Endometrial microvascular endothelial cells (primary cell): Measurements from ENCODE around the gene SEC22C. TPM values are rescaled to one million over a fixed set of nuclear protein-coding genes. Genes with fewer than 3 reads are reported as not detected.

Source experiments
- in situ Hi-C: cut with HindIII; loops from 2 replicates; pipeline ENCODE4 v1.10.0; 2017; ENCODE audit warnings: low sequenced_read_pairs, low pct_unique_long_range_greater_than_20kb; ENCODE audit errors: inconsistent ontology term
- total RNA-seq: library from RNA; depleted of rRNA; stranded (reverse); fragments of >200 nt; gene quantifications from one replicate; pipeline ENCODE4 v1.2.3, GENCODE V29; 2015; ENCODE audit errors: inconsistent ontology term

SEC22C gene
- total RNA-seq, 1 donor from 2014 or later, result 123 TPM

DNA sequence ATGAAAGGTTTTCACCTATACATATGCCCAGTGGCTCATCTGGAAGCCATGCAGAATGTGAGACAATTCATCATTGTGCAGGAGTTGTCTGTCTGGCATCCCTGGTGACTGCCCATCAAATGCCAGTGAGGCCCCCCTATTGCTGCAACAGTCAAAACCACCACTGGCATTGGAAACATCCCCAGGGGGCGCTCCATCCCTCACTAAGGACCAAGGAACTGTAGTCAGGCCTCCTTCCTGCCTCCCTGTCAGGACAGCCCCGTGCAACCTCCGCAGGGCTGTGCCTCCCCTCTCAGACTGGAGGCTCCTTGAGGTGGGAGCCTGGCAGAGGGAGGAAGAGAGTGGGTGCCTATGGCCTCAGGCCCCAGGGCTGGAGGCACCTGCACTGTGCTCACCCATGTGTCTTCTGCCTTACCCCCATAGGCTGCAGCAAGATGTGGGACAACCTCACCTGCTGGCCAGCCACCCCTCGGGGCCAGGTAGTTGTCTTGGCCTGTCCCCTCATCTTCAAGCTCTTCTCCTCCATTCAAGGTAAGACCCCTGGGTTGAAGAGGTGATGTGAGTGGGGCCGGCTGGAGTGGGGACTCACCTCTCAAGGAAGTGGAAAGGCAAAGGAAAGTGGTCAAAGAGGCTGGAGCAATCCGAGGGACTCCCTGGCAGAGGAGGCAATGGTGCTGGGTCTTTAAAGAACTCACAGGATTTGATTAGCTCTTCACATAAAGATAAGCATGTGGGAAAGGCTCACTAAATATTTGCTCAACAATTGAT lies 62.8 kb downstream of the SEC22C start:
- in situ Hi-C loops, result no loop called here

DNA sequence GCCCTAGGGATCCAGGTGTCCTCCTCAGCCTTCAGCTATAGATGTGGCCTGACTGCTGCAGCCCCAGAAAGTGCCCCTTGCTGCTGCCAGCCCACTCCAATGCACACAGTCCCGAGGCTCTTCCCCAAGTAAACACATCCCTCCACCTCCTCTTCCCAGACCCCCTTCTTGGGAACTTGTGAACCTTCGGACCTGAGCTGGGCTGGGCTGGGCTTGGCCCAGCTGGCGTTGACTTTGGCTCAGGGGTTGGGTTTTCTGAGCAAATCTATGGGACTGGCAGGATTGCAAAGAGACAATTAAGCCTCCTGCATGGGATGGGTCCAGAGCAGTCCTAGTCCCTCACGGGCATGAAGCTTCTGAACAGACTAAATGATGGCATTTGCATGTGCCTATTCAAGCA lies 64.7 kb downstream of the SEC22C start:
- in situ Hi-C loops, result no loop called here

DNA sequence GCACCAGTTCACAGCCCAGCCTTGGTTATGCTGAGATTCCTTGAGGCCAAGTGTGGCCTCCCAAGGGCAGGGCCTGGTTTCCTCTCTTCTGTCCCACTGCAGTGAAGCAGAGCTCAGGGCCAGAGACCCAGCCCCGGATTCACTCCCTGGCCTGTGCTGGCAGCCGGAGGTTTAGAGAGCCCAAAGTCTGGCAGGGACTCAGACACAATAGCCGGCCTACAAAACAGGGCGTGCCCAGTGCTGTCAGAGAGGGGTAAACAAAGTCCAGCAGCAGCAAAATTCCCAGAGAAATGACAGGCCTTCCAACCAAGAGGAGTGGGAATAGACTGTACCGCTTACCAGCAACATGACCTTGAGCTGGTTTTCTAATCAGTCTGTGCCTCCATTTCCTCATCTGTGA lies 65.3 kb downstream of the SEC22C start:
- in situ Hi-C loops, result no loop called here

DNA sequence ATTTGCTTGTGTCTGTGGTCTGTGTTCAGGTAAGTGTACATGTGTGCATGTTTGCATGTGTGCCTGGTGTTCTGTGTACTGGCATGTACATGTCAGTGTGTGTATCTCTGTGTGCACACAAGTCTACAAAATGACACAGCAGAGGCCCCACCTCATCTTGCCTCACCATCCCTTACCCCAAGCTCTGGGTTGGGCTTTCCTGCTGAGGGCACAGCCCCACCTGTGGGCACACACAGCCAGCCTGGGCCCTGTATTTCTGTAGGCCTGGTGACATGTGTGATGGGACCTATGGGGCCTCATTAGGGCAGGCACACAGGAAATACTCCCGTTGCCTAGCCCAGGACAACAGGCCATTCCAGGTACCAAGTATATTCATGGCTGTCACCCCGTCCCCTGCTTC lies 65.8 kb downstream of the SEC22C start:
- in situ Hi-C loops, result no loop called here

- in situ Hi-C loops, result no loop called here
These were observed 66.3 kb downstream of the SEC22C start for GRCh38 chr3:42515391-42515916.

DNA sequence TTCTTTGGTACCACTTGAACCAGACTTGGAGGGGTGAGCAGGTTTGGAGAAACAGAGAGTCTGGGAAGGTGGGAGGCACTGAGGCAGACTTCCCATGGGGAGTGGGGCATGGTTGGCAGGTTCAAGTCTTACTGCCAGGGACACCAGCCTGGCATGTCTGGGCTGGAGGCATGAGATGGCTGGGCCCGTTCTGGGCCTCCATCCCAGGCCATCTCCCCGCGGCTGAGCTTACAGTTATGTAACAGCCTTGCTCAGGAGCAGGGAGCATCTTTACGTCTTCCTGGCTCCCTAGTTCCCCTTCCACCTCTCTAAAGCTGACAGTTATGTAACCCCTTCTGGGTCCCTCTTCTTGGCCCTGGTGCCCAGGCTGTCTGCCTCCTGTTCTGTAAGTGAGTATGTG lies 66.9 kb downstream of the SEC22C start:
- in situ Hi-C loops, result no loop called here

GRCh38 chr3:42513521-42513920 lies 68.2 kb downstream of the SEC22C start:
- in situ Hi-C loops, result no loop called here

DNA sequence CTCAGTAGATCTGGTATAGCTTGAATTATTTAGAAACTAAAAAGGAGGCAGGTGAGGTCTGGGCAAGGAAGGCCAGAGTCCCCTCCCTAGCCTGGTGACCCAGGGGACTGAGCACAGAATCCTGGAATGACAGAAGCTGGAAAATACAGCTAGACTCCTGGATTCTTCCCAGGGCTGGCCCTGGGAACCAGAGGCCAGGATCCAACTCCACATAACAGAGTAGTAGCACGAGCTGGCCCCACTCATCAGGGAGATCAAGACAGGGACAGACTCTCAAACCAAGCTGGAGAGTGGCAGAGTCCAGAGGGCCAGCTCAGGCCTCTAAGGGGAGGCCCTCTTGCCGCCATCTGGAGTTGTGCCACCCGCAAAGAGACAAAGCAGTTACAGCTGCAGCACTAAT lies 68.6 kb downstream of the SEC22C start:
- in situ Hi-C loops, result no loop called here

DNA sequence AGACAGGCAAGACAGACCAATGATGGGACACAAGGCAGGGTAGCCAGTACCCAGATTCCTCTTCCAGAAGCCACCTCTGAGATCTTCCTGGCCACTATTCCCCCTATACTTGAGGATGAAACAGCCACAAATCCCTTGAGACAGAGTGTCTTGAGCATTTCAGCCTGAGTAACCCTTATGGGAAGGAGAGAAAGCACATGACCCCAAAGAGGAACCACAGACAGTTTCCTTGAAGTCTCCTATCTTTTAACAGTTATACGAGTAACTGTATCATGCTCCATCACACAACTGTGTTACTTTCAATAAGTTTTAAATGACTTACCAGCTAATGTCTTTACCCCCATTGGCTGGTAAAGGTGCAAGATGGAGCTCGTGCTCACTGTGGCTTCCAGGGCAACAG lies 70.0 kb downstream of the SEC22C start:
- in situ Hi-C loops, result no loop called here

DNA sequence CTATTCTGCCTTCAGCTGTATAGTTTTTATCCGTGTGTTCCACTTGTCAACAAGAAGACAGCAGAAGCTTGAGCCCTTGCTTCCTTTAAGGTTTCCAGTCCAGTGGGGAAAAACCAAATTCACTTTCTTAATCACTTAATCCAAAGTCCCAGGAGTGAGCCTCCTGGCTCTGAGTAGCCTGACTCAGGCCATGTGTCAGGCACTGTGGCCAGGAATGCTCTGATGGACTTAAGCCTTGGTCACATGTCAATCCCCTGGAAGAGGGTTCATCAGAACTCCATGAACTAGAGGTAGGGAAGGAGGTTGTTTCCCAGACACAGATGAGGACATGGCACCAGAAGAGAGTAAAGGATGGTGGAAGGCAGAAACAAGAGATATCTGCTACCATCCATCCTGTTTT lies 70.6 kb downstream of the SEC22C start:
- in situ Hi-C loops, result no loop called here

GRCh38 chr3:42510325-42510724 lies 71.4 kb downstream of the SEC22C start:
- in situ Hi-C loops, result no loop called here

DNA sequence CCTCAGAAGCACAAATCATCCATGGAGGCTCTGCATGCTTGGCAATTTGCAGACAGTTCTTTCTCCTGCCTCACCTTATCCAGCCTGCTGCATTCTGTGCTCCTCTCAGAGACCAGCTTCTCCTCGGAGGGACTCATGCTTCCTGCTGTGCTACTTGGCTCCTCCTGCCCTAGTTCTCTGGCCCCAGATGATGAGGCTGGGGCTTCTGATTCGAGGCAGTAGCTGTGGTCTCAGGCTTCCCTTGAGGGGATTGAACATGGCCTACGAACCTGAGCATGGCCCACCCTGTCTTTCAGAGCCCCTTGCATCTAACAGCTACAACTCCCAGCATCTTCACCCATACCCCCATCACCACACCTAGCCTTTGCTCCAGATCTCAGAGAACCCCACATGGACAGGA lies 72.7 kb downstream of the SEC22C start:
- in situ Hi-C loops, result no loop called here

DNA sequence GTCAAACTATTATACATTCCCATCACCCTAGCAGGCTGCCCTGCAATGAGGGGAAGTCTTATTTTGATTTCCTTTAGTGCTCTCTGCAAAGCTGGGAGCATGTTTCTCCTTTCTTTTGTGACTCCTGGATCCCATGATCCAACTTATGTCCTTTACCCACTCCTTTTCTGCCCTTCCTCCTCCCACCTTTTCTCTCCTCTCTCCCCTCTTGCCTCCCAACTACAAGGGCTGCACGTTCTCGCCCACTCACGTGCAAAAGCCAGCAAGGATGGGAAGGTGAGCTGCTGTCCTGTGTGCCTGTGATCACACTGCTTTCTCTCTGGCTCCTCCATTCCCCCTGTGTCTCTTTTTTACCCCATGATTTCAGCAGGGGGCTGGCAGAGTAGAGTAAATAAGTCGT lies 73.2 kb downstream of the SEC22C start:
- in situ Hi-C loops, result no loop called here

DNA sequence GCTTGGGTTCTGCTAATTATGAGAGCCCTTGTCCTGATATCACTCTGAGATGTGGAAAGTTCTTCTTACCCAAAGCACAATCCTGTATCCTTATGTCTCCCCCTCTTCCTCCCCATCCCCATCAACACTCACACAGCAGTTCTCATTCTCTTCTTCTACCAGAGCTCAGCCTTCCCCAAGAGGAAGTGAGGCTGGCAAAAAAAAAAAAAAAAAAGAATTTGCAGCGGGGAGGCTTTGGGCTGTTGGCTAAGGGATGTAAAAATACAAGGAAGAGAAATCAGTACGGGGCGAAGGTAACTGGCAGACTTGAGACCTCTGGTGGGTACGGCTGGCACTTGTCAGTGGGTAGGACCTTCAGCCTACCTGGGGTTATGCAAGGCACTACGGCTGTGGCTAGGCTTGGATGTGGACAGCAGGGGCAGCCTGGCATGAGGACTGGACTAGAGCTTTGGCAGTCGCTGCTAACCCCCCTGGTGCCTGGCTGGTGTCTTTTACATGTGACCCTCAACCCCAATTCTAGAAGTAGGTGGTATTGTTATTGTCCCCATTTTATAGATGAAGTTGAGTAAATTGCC lies 73.9 kb downstream of the SEC22C start:
- in situ Hi-C loops, result no loop called here

DNA sequence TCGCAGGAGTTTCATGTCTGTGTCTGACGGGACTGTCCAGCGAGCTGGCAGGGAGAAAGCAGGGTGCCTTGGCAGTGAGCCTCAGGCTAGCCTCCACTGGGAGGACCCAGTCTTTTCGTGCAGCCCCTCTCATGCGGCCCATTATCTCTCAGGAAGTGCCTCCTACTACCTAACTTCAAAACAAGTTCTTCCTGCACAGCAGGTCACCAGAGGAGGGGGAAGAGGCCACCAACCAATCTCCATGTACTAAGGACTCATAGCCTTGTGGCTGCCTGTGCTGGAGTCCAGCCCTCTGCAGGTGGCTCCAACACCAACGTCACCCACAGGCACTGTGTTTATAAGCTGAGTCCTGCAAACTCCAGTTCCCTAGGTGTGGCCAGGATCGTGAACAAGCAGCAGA lies 74.5 kb downstream of the SEC22C start:
- in situ Hi-C loops, result no loop called here

DNA sequence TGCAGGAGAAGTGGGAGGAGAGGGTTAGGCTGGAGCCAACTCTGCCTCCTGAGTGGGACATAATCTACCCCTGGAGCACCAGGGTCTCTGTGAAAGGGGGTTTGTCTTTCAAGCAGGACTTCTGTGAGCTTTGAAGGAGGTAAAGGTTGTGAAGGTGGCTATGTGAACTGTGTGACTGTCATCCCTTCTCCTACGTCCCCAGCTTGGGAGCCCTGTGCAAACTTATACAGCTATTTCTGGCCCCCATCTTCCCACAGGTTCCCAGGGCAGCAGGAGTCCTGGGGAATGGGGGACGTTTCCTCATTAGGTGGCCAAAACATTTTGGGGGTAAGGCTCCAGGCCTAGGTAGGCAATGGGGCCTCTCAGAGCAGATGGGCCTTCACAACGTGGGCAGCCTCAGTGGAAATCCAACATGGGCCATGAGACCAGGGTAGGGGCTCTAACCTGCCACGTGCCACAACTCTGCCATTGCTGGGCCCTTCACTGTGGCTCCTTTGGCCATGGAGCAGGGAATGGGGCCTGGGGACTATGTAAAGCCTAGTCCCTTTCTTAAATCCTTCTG lies 75.8 kb downstream of the SEC22C start:
- in situ Hi-C loops, result no loop called here

- in situ Hi-C loops, result no loop called here
These were observed 76.5 kb downstream of the SEC22C start for GRCh38 chr3:42505128-42505848.

DNA sequence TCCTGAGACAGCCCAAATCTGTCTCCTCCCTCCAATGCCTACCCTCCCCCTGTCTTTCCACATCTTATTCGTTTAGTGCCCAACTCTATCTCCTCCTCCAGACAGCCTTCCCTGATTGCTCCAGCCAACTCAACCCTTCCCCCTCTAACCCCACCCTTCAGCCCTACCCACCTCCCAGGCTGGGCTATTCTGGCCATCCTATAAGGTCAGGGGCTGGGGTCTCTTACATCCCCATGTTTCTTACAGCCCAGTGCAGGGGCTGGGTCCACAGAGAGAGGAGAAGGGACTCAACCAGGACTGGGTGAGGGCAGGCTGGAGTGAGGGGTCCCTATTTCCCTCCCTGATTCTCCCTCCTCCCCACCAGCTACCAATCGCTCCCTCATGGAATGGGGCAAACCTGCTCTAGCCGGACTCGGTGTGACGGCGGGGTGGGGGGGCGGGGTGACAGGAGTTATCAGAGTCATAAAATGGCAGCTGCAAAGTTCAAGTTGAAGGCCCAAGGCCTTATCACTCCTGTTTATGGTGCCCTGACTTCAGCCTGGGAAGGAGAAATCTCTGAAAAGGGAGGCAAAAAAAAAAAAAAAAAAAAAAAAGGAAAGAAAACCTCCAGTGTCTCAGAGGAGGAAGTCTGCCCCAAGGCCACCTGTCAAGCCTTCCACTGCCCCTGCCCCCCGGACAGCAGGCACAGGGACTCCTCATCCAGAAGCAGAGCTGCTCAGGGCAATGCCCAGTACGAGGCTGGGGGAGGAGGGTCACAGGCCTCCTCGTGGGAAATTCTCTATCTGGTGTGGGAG lies 77.2 kb downstream of the SEC22C start:
- in situ Hi-C loops, result no loop called here

DNA sequence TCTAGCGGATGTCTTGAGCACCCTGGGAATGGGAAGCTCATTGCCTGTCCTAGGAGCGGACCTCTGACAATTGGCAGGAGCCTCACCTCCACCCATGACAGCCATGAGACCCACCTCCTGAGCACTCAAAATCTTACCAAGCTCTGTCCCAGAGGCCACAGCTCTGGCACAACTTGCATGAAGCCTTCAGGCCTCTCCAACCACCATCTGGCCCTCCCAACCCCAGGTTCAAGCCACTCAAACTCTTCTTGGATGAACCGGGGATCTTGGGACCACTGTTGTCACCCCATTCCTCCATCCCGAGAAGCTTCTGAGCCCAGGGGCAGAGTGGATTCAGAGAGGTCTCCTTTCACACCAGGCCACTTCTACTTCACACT lies 77.8 kb downstream of the SEC22C start:
- in situ Hi-C loops, result no loop called here
